ENCODE results near the gene ZNF865.
"Not testable (repeated sequence)": the region's sequence is repeated elsewhere in the genome, so short reads cannot be mapped to it uniquely, and the experiment has no call there.

Gene ZNF865

DNA sequence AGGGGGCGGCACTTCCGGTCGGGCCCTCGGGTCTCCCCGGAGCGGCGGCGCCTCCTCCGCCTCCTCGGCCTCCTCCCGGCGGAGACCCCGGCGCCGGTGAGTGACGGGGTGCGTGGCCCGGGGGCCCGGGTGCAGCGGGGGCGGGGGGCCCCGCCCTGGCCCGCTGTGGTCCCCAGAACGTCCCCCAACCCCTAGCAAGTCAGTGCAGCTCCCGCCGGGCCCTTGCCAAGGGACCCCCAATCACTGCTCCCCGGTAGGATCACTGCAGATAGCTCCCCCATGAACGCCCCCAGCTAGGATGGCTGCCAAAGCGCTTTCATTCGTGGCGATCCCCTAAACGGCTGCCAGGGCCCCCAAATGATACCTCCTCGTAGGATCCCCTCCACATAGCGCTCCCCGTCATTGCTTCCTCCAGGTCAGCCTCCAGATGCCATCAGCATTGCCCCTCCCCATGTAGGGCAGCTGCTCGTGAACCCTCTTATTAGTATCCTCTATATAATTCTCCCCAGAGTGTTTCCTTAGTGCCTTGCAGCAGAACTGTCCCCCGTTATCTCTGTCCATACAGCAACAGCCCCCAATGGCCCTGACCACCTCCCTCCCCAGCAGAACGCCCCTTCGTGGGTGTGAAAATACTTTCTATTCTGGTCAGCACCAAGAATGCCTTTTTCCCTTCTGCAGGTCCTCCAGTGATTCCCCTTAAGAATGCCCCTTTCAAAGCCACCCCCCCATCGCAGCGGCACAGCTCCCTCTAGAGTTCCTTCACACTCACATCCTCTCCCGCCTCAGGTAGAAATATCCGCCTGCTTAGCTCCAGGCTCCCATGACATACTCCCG, at the start of gene ZNF865:
ZNF865 (plus strand) TSS at position 11 of the 834 bp plus-strand sequence. CDS start 7,972 bp downstream, outside the sequence.
- DNase-seq (ENCODE audit: low spot score), result peak; percentile 88

DNA sequence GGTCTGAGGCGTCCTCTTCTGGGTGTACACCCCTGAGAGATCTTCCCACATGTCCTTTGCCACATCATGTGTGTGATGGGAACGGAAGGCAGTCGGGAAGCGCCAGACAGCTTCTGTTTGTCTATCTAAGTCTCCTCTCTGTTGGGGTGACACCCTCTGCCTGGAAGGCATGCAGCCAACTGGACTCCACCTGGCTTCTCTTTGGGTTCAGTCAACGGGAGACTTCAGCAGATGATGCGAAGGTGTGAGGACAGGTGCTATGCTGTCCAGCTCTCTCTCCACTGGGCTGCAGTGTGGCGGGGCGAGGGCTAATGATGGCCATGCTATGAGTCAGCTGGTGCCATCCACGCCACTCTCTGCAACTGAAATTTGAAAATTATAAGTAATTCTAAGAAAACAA, 45.8 kb upstream of the ZNF865 start:
- DNase-seq (ENCODE audit: low spot score), result no peak

DNA sequence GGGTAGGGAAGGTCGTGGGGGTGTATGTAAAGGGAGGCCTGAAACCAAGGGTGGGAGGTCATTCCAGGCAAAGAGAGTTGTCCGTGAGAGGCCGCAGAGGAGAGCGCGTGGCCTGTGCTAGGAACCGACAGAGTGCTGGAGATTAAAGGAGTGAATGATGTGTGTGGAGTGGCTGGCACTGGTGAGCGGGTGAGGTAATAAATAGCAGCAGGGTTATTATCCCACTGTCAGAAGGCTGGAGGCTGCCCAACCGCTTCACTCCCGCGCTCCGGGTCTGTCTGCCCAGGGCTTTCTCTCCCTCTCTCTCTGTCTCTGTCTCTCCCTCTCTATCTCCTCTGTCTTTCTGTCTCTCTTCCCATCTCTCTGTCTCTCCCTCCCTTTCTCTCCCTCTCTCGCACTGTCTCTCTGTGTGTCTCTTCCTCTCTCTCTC, 42.2 kb upstream of the ZNF865 start:
- peak; percentile 48 for DNase-seq (ENCODE audit: low spot score)

DNA sequence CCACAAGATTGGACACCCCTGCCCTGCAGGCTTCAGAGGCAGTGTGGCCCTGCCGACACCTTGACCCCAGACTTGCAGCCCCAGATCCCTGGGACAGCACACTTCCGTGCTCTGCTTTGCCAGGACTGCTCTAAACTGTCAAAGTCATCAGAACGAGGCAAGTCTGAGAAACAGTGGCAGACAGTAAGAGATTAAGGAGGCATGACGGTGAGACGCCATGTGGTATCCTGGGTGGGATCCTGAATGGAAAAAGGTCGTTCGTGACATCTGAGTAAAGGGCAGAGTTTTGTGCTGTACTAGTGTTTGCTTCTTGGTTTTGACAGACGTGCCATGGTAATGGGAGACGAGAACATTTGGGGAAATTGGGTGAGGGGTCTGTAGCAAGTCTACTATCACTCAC, 38.6 kb upstream of the ZNF865 start:
- no peak for DNase-seq (ENCODE audit: low spot score)

DNA sequence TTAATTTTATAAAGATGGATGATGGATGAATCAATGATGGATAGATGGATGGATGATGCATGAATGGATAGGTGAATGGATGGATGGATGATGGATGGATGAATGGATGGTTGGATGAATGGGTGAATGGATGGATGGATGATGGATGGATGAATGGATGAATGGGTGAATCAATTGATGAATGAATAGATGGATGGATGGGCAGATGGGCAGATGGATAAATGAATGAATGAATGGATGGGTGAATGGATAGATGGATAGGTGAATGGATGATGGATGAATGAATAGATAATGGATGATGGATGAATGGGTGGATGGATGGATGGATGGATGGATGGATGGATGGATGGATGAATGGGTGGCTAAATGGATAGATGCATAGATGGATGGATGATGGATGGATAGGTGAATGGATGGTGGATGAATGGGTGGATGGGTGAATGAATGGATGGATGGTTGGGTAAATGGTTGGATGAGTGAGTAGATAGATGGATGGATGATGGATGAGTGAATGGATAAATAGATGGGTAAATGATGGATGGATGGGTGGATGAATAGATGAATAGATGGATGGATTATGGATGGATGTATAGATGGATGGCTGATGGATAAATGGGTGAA, 37.6 kb upstream of the ZNF865 start:
- DNase-seq (ENCODE audit: low spot score), result no peak

DNA sequence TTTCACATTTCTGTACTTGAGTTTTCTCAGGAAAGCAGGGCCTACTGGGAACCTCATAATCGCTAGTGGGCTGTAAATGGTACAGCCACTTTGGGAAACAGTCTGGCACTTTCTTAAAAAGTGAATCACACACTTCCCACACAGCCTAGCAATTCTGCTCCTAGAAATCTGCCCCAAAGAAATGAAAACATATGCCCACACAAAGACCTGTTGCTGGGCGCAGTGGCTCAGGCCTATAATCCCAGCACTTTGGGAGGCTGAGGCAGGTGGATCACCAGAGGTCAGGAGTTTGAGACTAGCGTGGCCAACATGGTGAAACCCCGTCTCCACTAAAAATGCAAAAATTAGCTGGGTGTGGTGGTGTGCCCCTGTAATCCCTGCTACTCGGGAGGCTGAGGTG, 36.0 kb upstream of the ZNF865 start:
- not testable (repeated sequence) for DNase-seq (ENCODE audit: low spot score)

DNA sequence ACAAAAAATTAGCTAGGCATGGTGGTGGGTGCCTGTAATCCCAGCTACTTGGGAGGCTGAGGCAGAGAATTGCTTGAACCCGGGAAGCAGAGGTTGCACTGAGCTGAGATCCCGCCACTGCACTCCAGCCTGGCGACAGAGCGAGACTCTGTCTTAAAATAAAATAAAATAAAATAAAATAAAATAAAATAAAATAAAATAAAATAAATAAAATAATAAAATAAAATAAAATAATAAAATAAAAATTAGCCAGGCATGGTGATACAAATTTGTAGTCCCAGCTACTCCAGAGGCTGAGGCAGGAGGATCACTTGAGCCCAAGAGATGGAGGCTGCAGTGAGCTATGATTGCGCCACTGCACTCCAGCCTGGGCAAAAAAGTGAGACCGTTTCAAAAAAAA, 31.5 kb upstream of the ZNF865 start:
- not testable (repeated sequence) for DNase-seq (ENCODE audit: low spot score)

DNA sequence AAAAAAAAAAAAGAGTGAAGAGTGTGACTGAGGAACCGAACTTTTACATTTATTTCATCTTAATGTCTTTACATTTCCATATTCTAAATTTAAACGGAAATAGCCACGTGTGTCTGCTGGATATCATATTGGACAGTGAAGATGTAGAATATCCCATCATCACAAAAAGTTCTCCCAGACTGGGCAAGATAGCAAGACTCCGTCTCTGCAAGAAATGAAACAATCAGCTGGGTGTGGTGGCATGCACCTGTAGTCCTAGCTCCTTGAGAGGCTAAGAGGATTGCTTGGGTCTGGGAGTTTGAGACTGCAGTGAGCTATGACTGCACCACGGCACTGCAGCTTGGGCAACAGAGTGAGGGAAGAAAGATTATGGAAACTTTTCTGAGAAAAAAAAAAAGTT, 28.7 kb upstream of the ZNF865 start:
- no peak for DNase-seq (ENCODE audit: low spot score)

DNA sequence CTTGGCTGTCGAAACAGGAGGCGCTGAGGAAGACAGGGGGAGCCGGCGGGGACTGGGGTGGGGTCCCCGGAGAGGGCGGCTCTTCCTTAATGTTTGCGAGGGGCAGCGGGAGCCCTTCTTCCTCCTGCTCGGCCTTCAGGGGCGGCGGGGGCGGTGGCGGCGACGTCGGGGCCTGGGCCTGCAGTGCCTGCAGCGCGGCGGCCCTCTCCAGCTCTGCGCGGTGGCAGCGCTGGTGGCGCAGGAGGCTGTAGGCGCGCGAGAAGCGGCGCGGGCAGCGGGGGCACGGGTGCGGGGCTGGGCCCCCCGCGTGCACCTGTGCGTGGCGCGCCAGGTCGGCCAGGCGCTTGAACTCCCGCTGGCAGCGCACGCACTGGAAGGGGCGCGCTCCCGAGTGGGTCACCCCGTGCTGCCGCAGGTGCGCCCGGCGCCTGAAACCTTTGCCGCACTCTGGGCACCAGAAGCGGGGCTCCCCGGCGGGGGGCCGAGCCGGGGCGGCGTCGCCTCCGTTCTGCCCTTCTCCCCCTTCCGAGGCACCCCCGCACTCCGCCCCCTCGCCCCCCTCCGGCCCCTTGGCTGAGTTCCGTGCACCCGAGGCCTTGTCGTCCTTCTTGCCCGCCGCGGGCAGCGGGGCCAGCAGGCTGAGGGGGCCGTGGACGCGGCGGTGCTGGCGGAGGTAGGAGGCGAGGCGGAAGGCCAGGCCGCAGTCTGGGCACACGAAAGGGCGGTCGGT, 27.3 kb upstream of the ZNF865 start:
- no peak for DNase-seq (ENCODE audit: low spot score)

DNA sequence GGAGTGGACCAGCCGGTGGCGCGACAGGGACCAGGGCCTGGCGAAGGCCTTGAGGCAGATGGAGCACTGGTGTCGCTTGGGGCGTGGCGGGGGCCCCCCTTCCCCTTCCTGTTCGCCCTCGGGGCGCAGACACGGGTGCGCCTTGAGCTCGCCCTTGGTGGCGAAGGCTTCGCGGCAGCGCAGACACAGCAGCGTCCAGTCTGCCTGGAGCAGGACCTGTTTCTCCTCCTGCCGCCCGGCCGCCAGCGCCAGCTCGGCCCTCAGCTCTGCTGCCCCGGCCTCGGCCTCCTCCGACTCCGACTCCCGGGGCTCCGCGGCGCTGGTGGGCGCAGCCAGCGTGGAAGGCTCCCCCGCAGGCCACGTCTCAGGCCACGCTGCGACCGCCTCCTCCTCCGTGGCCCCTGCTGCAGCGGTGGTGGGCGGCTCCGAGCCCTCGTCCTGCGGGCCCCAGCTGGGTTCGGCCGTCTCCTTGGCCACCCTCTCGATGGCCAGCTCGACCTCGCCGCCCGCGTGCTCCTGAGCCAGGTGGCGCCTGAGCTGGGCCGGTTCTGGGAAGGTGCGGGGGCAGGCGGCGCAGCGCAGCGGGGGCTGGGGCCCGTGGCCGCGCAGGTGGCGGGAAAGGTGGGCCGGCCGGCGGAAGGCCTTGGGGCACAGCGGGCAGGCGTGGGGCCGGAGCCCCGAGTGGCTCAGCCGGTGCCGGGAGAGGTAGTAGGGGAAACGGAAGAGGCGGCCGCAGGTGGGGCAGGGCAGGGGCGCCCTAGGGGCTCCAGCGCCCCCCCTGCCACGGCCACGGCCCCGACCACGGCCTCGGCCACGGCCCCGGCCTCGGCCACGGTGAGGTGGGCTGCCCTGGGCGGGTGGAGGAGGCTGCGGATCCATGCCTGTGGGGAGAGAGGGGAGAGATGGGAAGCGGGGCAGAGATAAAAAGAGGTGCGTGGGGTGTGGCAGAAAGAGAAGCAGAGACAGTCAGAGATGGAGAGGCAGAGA, 26.4 kb upstream of the ZNF865 start:
- peak; percentile 13 for DNase-seq (ENCODE audit: low spot score)

DNA sequence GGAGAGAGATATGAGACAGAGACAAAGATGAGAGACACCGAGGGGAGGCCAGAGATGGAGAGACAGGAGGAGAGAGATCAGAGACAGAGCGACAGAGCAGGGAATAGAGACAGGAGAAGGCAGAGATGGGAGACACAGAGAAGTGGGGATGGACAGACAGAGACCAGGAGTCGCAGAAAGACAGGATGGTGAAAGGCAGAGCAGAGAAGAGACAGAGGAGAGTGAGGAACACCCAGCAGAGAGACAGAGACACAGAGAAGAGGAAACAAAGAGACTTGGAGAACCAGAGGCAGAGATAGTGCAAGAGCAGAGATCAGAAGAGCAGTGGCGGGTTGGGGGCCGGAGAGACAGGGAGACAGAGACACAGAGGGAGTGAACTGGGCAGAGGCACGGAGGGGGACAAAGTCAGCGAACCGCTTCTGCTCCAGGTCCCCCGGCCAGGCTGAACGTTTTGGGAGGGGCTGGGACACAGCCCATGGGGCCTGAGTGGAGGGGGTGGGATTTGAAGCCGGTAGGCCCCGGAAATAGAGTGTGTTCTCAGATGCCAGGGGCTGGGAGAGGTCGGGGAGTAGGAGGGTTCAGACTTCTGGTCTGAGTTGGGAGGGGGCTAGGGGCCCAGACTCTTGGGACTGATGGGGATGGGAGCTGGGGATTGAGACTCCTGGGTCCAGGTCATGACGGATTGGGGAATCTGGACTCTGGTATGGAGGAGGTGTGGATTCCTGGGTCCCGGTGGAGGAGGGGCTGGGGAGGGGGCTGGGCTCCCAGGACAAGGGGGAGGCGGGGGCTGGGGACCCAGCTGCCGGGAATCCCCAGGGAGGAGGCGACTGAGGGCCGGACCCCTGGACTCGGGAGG, 25.5 kb upstream of the ZNF865 start:
- DNase-seq (ENCODE audit: low spot score), result peak; percentile 59

DNA sequence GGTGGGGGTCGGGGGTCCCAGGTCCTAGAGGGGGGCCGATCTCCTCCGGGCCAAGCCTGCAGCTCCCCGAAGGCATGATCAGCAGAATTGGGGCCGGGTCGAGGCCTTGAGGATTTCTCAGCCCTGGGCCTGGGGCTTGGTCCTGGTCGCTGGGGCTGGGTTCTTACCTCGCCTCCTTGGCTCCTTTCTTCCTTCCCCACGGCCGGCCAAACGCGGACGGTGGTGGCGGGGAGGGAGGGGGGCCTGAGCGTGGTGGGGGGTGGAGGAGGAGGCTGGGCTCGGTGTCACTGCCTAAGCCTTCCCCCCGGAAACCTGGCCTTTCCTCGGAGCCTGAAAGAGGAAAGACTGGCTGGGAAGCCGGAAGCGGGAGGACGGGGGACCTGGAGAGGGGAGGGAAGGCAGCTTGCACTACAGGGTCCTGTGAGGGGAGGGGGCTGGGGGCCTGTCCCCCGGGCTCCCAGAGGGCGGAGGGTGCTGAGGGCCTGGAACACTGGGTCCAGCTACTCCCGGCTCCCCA, 24.8 kb upstream of the ZNF865 start, which contains the start of gene ZNF579:
ZNF579 (minus strand) TSS at position 221 of the 517 bp plus-strand sequence. CDS start 1,209 bp downstream, outside the sequence.
- DNase-seq (ENCODE audit: low spot score), result peak; percentile 95

DNA sequence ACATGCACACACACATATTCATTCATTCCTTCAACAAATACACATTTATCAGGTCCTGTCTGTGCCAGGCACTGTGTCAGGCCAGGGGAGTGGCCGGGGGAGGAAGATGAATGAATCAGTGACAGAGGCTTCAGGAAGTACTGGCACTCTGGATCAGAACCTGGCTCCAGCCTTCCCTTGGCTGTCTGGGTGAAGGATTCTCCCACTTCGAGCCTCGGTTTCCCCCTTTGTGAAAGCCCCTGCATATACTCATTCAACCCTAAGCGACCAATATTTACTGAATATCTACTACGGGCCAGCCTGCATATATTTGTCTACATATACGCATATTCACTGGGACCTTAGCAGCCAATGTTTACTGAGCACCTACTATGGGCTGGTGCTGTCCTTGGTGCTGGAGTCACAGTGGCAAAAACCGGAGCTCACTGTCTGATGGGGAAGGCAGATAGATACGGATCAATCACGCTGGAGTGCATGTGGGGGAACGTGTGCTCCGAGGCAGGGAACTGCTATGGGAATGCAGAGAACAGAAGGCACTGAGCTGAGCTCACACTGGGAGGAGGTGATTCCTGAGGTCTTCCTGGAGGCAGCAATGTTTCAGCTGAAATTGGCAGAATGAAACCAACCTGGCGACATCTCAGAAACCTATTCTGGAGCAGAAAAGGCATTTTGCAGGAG, 24.2 kb upstream of the ZNF865 start:
- DNase-seq (ENCODE audit: low spot score), result no peak

DNA sequence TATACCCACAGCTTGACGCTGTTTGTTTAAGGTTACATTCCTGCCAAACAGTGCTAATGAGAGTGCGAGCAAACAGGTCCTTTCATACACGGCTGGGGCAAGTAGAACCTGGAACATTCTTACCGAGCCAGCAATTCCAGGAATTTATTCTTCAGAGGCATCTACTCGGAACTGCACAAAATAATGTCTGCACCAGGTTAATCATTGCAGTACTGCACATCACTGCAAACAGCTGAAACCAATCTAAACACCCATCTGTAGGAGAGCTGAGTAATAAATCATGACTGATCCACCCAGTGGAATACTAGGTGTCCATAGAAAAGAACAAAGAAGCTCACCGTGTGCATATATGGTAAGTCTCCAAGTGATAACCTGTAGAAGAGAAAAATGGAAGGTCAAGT, 23.6 kb upstream of the ZNF865 start:
- no peak for DNase-seq (ENCODE audit: low spot score)

DNA sequence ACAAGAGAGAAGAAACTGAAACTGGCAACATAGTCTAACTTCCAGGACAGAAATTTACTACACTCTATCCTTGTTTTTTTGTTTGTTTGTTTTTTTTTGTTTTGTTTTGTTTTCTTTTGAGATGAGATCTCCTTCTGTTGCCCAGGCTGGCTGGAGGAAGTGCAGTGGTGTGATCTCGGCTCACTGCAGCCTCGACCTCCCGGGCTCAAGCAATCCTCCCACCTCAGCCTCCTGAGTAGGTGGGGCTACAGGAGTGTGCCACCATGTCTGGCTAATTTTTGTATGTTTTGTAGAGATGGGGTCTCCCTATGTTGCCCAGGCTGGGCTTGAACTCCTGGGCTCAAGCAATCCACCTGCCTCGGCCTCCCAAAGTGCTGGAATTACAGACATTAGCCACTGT, 23.2 kb upstream of the ZNF865 start:
- not testable (repeated sequence) for DNase-seq (ENCODE audit: low spot score)

DNA sequence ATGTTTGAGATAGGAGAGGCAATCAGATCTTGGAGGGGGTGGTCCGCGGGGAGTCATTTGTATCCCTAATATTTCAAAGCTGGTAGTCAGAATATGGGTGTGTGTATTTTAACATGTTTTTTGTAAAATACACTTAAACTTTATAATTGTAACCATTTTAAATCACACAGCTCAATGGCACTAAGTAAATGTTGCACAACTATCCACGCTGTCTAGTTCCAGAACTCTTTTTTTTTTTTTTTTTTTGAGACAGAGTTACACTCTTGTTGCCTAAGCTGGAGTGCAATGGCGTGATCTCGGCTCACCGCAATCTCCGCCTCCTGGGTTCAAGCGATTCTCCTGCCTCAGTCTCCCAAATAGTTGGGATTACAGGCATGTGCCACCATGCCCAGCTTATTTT, 21.6 kb upstream of the ZNF865 start:
- DNase-seq (ENCODE audit: low spot score), result not testable (repeated sequence)

DNA sequence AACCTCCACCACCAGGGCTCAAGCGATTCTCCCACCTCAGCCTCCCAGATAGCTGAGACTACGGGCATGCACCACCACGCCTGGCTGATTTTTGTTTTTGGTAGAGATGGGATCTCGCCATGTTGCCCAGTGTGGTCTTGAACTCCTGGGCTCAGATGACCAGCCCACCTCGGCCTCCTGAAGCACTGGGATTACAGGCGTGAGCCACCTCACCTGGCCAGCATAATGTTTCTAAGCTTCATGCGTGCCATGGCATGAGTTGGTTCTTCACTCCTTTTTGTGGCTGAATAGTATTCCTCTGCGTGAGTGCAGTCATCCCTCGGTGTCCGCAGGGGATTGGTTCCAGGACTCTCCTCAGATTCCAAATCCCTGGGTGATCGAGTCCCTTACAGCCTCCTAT, 20.6 kb upstream of the ZNF865 start:
- no peak for DNase-seq (ENCODE audit: low spot score)

DNA sequence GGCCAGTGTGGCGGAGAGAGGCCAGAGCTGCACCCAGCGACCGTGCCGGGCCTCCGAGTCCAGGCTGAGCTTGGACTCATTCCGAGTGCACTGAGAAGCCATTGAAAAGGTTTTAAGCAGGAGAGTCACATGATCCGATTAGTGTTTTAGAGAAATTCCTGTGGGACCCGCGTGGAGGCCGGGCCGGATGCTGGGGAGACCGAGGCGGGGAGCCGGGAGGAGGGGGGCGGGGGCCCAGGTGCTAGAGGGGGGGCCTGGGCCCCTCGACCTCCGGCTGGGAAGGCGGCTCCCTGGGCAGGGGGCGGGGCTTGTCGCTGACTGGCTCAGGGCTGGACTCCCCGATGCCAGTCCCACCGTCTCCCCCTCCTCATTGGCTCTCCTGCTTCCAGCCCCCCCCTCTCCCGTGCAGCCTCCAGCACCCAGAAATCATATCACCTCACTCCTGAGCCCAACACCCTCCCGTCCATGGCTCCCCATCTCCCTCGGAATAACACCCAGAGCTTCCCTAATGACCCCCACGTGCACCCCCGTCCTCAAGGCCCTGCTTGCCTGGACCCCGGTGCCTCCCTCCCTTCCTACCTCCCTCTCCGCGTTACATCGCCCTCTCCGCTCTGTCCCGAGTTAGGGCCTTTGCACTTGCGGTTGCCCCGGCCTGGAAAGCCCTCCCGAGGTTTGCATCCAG, 19.6 kb upstream of the ZNF865 start:
- peak; percentile 82 for DNase-seq (ENCODE audit: low spot score)
